SK-N-SH treated with all-trans-retinoic acid at 6 μM for 48 hours (cell line): ENCODE data around the gene APOA4.
A peak's percentile ranks its signal among the peaks of the same experiment; 100 is the strongest.

Experiments
- ATAC-seq: fragments of 200-7000 bp; cut with Tn5 transposase; 3 replicates; pipeline ENCODE4 v1.9.1; 2020; ENCODE audit warnings: mild to moderate bottlenecking, moderate library complexity
- ARNTL ChIP-seq: fragments of 450-650 bp; formaldehyde crosslinking; IDR thresholded peaks from 2 replicates; pipeline ENCODE4 v1.5.0; 2020; ENCODE audit warnings: low read depth, mild to moderate bottlenecking, moderate library complexity, borderline replicate concordance
- CREB5 ChIP-seq: fragments of 250-450 bp; sonication (Bioruptor Pico); IDR thresholded peaks from 2 replicates; pipeline ENCODE4 v1.5.1; 2020; ENCODE audit warnings: low read depth, mild to moderate bottlenecking, moderate library complexity
- CSDC2 ChIP-seq: fragments of 250-450 bp; sonication (Bioruptor Pico); IDR thresholded peaks from 2 replicates; pipeline ENCODE4 v1.5.0; 2020; ENCODE audit warnings: mild to moderate bottlenecking, moderate library complexity
- CSRNP3 ChIP-seq: fragments of 250-450 bp; sonication (Bioruptor Pico); IDR thresholded peaks from 2 replicates; pipeline ENCODE4 v1.5.1; 2021; ENCODE audit warnings: mild to moderate bottlenecking, moderate library complexity
- GLIS3 ChIP-seq: fragments of 250-450 bp; sonication (Bioruptor Pico); IDR thresholded peaks from 2 replicates; pipeline ENCODE4 v1.5.0; 2020; ENCODE audit warnings: mild to moderate bottlenecking, moderate library complexity
- ISL1 ChIP-seq: fragments of 250-450 bp; sonication (Bioruptor Pico); IDR thresholded peaks from 2 replicates; pipeline ENCODE4 v2.1.2; 2022; ENCODE audit warnings: mild to moderate bottlenecking, moderate library complexity
- OSR1 ChIP-seq: fragments of 250-450 bp; sonication (Bioruptor Pico); IDR thresholded peaks from 2 replicates; pipeline ENCODE4 v1.8.0; 2022; ENCODE audit warnings: moderate library complexity, mild to moderate bottlenecking, inconsistent platforms
- PPARA ChIP-seq: fragments of 250-450 bp; sonication (Bioruptor Pico); IDR thresholded peaks from 2 replicates; pipeline ENCODE4 v1.5.0; 2020; ENCODE audit warnings: mild to moderate bottlenecking, borderline replicate concordance
- SNAI2 ChIP-seq: fragments of 250-450 bp; sonication (Bioruptor Pico); IDR thresholded peaks from 2 replicates; pipeline ENCODE4 v1.5.0; 2020; ENCODE audit warnings: mild to moderate bottlenecking, moderate library complexity
- TCF4 ChIP-seq: fragments of 250-450 bp; sonication (Bioruptor Pico); IDR thresholded peaks from 2 replicates; pipeline ENCODE4 v1.8.0; 2021; ENCODE audit warnings: mild to moderate bottlenecking, moderate library complexity, borderline replicate concordance
- ZC3H10 ChIP-seq: fragments of 250-450 bp; sonication (Bioruptor Pico); IDR thresholded peaks from 2 replicates; pipeline ENCODE4 v1.5.1; 2021; ENCODE audit warnings: mild to moderate bottlenecking, moderate library complexity
- ZFP3 ChIP-seq: fragments of 250-450 bp; sonication (Bioruptor Pico); IDR thresholded peaks from 2 replicates; pipeline ENCODE4 v1.5.0; 2020; ENCODE audit warnings: mild to moderate bottlenecking, moderate library complexity
- ZFP30 ChIP-seq: fragments of 450-650 bp; formaldehyde crosslinking; IDR thresholded peaks from 2 replicates; pipeline ENCODE4 v1.5.0; 2022; ENCODE audit warnings: mild to moderate bottlenecking, moderate library complexity
- ZNF565 ChIP-seq: fragments of 450-650 bp; formaldehyde crosslinking; conservative IDR thresholded peaks from 2 replicates; pipeline ENCODE4 v1.5.0; 2020; ENCODE audit warnings: low read depth, mild to moderate bottlenecking, moderate library complexity
- ZNF70 ChIP-seq: fragments of 450-650 bp; formaldehyde crosslinking; IDR thresholded peaks from 2 replicates; pipeline ENCODE4 v1.5.0; 2020; ENCODE audit warnings: mild to moderate bottlenecking, moderate library complexity
- TF ChIP-seq, protein P1 (sequence below): fragments of 250-450 bp; sonication (Bioruptor Pico); IDR thresholded peaks from 2 replicates; pipeline ENCODE4 v1.8.0; 2021; ENCODE audit warnings: low read depth, mild to moderate bottlenecking, moderate library complexity, borderline replicate concordance
- TF ChIP-seq, protein P2 (sequence below): fragments of 250-450 bp; sonication (Bioruptor Pico); IDR thresholded peaks from 2 replicates; pipeline ENCODE4 v1.8.0; 2020; ENCODE audit warnings: mild to moderate bottlenecking, moderate library complexity, borderline replicate concordance
- TF ChIP-seq, protein P3 (sequence below): fragments of 250-450 bp; sonication (Bioruptor Pico); IDR thresholded peaks from 2 replicates; pipeline ENCODE4 v1.5.0; 2020; ENCODE audit warnings: mild to moderate bottlenecking, moderate library complexity

The APOA4 gene

DNA sequence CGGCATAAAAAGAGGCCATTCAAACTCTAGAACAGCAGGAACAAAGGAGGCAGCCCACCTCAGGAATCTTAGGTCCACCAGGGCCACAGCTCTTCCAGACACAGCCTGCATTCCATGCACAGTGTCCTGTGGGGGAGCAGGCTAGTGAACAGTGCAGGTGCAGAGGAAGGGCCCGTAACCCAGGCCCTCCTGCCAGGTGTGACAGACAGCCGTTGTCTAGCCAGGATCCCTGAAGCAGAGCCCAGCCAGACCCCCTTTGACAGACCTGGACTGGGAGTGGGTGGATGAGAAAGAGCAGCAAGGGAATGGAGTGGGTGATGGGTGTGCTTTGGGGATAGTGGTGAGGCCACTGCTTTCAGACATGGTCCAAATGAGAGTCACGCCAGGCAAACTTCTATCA is 34.1 kb downstream of the APOA4 start:
- no peak for ATAC-seq

GRCh38 chr11:116788534-116788933 is 34.6 kb downstream of the APOA4 start:
- no peak for ATAC-seq
- no peak for TF ChIP-seq TCF4 (CRISPR knock-in tag)
- TF ChIP-seq CSDC2 (CRISPR knock-in tag): no peak
- TF ChIP-seq ZC3H10: no peak
- no peak for TF ChIP-seq OSR1
- TF ChIP-seq, protein P1, sequence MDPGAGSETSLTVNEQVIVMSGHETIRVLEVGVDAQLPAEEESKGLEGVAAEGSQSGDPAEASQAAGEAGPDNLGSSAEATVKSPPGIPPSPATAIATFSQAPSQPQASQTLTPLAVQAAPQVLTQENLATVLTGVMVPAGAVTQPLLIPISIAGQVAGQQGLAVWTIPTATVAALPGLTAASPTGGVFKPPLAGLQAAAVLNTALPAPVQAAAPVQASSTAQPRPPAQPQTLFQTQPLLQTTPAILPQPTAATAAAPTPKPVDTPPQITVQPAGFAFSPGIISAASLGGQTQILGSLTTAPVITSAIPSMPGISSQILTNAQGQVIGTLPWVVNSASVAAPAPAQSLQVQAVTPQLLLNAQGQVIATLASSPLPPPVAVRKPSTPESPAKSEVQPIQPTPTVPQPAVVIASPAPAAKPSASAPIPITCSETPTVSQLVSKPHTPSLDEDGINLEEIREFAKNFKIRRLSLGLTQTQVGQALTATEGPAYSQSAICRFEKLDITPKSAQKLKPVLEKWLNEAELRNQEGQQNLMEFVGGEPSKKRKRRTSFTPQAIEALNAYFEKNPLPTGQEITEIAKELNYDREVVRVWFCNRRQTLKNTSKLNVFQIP: no peak
- TF ChIP-seq, protein P2, sequence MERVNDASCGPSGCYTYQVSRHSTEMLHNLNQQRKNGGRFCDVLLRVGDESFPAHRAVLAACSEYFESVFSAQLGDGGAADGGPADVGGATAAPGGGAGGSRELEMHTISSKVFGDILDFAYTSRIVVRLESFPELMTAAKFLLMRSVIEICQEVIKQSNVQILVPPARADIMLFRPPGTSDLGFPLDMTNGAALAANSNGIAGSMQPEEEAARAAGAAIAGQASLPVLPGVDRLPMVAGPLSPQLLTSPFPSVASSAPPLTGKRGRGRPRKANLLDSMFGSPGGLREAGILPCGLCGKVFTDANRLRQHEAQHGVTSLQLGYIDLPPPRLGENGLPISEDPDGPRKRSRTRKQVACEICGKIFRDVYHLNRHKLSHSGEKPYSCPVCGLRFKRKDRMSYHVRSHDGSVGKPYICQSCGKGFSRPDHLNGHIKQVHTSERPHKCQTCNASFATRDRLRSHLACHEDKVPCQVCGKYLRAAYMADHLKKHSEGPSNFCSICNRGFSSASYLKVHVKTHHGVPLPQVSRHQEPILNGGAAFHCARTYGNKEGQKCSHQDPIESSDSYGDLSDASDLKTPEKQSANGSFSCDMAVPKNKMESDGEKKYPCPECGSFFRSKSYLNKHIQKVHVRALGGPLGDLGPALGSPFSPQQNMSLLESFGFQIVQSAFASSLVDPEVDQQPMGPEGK (CRISPR knock-in tag): no peak
- TF ChIP-seq ZFP3: no peak
- TF ChIP-seq, protein P3, sequence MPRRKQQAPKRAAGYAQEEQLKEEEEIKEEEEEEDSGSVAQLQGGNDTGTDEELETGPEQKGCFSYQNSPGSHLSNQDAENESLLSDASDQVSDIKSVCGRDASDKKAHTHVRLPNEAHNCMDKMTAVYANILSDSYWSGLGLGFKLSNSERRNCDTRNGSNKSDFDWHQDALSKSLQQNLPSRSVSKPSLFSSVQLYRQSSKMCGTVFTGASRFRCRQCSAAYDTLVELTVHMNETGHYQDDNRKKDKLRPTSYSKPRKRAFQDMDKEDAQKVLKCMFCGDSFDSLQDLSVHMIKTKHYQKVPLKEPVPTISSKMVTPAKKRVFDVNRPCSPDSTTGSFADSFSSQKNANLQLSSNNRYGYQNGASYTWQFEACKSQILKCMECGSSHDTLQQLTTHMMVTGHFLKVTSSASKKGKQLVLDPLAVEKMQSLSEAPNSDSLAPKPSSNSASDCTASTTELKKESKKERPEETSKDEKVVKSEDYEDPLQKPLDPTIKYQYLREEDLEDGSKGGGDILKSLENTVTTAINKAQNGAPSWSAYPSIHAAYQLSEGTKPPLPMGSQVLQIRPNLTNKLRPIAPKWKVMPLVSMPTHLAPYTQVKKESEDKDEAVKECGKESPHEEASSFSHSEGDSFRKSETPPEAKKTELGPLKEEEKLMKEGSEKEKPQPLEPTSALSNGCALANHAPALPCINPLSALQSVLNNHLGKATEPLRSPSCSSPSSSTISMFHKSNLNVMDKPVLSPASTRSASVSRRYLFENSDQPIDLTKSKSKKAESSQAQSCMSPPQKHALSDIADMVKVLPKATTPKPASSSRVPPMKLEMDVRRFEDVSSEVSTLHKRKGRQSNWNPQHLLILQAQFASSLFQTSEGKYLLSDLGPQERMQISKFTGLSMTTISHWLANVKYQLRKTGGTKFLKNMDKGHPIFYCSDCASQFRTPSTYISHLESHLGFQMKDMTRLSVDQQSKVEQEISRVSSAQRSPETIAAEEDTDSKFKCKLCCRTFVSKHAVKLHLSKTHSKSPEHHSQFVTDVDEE (CRISPR knock-in tag): no peak
- TF ChIP-seq ZNF565 (CRISPR knock-in tag): no peak
- TF ChIP-seq CREB5 (CRISPR knock-in tag): no peak
- no peak for TF ChIP-seq ZFP30 (CRISPR knock-in tag)
- no peak for TF ChIP-seq PPARA (CRISPR knock-in tag)
- TF ChIP-seq GLIS3: no peak
- TF ChIP-seq CSRNP3 (CRISPR knock-in tag): no peak
- TF ChIP-seq ZNF70: no peak
- no peak for TF ChIP-seq SNAI2
- no peak for TF ChIP-seq ARNTL (CRISPR knock-in tag)

More for the DNA sequence above, 34.1 kb downstream of the APOA4 start:
- TF ChIP-seq OSR1 (no peak), TCF4 (CRISPR knock-in tag) (no peak), ISL1 (no peak), ARNTL (CRISPR knock-in tag) (no peak), PPARA (CRISPR knock-in tag) (no peak)
- TF ChIP-seq, protein P2 (CRISPR knock-in tag): no peak

DNA sequence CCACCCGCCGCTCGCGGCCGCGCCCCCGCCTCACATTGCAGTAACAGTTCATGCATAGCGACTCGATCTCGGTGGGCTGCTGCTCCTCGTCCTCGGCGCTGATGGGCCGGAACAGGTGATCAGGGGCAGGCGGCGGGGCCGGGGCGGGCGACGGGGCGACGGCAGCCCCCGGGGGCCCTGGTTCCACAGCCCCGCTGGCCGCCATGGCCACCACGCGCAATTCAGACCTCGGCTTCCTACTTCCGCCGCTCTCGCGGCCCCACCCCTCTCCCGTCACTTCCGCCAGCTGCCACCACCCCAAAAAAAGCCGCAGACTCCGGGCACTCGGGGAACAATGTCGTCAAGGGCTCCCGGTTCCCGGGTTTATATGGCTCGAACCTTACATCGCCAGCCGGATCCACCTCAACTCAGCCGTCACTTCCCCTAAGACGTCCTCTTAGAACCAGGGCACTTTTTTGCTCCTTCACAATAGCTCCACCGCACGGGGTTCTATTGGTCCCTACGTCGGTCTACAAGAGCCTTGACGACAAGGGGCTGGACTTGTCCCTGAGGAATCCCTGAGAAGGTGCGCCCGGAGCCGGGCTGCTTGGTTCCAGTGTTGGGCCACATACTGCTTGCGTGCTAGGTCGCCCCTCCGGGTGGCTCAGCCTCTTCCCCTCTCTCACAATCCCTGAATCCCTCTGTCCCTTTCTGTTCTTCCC is 35.2 kb downstream of the APOA4 start, which contains the start of gene ZPR1:
Gene ZPR1, minus strand, starts transcription at position 238 of the 701 bp plus-strand sequence. Its CDS starts 33 bp downstream, at position 205.
- ATAC-seq: peak; percentile 87
- TF ChIP-seq CREB5 (CRISPR knock-in tag) (no peak), ZFP3 (no peak), GLIS3 (no peak), OSR1 (no peak)
